Measurements from ENCODE around the gene SASH1. TPM values are rescaled to one million over a fixed set of nuclear protein-coding genes. Genes with fewer than 3 reads are reported as not detected.

The SASH1 gene
- total RNA-seq, 1 donor from 2014 or later: 86.4 TPM

DNA sequence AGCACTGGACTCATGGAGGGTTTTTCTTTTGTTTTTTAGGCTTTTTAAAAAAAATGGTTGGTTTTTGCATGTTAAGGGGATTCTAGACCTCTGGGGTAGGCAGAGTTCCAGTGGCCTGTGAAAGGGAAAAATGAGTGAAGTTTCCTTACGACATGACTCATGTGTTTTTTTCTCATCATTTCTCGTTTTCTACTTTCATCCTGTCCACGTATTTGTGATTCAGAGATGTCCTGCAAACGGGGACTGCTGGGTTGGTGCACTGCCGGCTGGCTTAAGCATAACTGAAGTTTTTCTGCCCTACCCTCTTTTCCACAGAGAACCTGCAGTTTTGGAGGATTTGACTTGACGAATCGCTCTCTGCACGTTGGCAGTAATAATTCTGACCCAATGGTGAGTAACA lies 182.3 kb downstream of the SASH1 start:
- DNase-seq (ENCODE audit: extremely low spot score in 2 of 2): no peak
- Histone ChIP-seq H3K4me1 (peaks cover 33% of the 10 kb centered on the region), H3K9me3 (no peaks in the 10 kb centered on the region), H3K27me3 (no peaks in the 10 kb centered on the region), H3K4me3 (peak overlapping the region; percentile 13 to 14), H3K36me3 (peaks cover 0 to 29% of the 10 kb centered on the region in 2 donors), H3K27ac (peak overlapping the region; percentile 75)
- intact Hi-C loops (cut with DNase I): no loop called here
- TF ChIP-seq POLR2AphosphoS5 (IDR thresholded peaks at IDR 0.05; ENCODE audit: insufficient read depth in 1 of 2, low read depth in 1 of 2) (no peak), POLR2A (IDR thresholded peaks at IDR 0.05) (no peak)
- TF ChIP-seq, protein P1, sequence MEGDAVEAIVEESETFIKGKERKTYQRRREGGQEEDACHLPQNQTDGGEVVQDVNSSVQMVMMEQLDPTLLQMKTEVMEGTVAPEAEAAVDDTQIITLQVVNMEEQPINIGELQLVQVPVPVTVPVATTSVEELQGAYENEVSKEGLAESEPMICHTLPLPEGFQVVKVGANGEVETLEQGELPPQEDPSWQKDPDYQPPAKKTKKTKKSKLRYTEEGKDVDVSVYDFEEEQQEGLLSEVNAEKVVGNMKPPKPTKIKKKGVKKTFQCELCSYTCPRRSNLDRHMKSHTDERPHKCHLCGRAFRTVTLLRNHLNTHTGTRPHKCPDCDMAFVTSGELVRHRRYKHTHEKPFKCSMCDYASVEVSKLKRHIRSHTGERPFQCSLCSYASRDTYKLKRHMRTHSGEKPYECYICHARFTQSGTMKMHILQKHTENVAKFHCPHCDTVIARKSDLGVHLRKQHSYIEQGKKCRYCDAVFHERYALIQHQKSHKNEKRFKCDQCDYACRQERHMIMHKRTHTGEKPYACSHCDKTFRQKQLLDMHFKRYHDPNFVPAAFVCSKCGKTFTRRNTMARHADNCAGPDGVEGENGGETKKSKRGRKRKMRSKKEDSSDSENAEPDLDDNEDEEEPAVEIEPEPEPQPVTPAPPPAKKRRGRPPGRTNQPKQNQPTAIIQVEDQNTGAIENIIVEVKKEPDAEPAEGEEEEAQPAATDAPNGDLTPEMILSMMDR (IDR thresholded peaks at IDR 0.05): no peak

DNA sequence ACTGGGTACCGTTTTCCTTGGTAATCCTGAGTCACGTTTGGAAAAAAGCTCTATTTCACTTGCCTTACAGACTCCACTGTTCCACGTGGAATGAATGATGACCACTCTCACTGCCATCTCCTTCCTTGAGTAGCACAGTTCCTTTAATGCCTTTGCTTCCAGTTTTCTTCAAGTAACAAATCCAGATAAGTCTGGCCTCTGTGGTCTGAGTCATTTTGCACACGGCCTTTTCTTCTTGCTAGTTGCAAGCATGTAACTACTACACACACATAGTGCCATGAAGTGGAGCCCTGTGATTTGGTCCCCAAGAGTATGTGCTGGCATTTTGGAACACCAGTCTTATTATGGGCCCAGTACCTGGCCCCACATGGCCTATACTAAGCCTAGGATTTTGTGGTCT lies 182.8 kb downstream of the SASH1 start:
- no peaks in the 10 kb centered on the region for H3K9me3 ChIP-seq
- peaks cover 0 to 25% of the 10 kb centered on the region in 2 donors for H3K36me3 ChIP-seq
- peaks cover 34% of the 10 kb centered on the region for H3K4me1 ChIP-seq
- H3K4me3 ChIP-seq: peak overlapping the region in 1 of 2 donors; percentile 13
- intact Hi-C loops (cut with DNase I): no loop called here
- no peak for TF ChIP-seq POLR2AphosphoS5 (IDR thresholded peaks at IDR 0.05; ENCODE audit: insufficient read depth in 1 of 2, low read depth in 1 of 2)
- TF ChIP-seq POLR2A (IDR thresholded peaks at IDR 0.05): no peak
- TF ChIP-seq, protein P1 (IDR thresholded peaks at IDR 0.05): no peak
- no peak for DNase-seq (ENCODE audit: extremely low spot score in 2 of 2)
- H3K27ac ChIP-seq: peak overlapping the region; percentile 75
- no peaks in the 10 kb centered on the region for H3K27me3 ChIP-seq

DNA sequence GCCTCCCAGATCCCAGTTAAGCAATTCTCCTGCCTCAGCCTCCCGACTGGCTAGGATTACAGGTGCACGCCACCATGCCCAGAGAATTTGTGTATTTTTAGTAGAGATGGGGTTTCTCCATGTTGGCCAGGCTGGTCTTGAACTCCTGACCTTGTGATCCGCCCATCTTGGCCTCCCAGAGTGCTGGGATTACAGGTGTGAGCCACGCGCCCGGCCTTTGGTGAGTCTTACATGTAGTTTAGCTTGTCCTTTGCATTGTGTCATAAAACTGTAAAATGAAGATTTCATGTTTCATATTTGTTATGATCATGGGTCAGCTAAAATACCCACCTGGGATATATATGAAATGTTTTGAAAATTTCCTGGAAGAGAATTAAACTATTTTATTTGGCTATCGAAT lies 183.5 kb downstream of the SASH1 start:
- Histone ChIP-seq H3K27ac (peak overlapping the region; percentile 75), H3K27me3 (no peaks in the 10 kb centered on the region), H3K9me3 (no peaks in the 10 kb centered on the region), H3K4me3 (no peak overlapping the region), H3K36me3 (peaks cover 0 to 26% of the 10 kb centered on the region in 2 donors), H3K4me1 (peaks cover 34% of the 10 kb centered on the region)
- intact Hi-C loops (cut with DNase I): no loop called here
- TF ChIP-seq POLR2AphosphoS5 (IDR thresholded peaks at IDR 0.05; ENCODE audit: insufficient read depth in 1 of 2, low read depth in 1 of 2) (no peak), POLR2A (IDR thresholded peaks at IDR 0.05) (no peak)
- TF ChIP-seq, protein P1 (IDR thresholded peaks at IDR 0.05): no peak
- DNase-seq (ENCODE audit: extremely low spot score in 2 of 2): no peak

DNA sequence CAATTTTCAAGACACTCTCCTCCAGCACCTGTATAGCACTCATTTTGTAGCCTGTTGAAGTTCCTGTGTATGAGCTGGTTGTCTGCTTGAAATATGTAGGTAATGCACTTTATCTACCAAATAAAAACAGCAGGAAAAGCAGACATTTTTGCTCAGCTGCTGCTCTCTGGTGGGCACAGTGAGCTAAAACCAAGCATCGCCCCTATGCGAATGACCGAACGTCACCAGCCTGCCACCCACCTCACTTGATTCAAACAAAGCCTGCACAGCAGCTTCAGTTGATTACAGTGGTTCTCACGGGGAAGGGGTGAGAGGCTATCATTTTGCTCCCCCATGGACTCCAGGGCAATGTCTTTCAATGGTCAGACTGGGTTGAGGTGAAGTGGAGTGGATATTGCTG lies 185.7 kb downstream of the SASH1 start:
- H3K27me3 ChIP-seq: no peaks in the 10 kb centered on the region
- peaks cover 0 to 46% of the 10 kb centered on the region in 2 donors for H3K36me3 ChIP-seq
- no peak for DNase-seq (ENCODE audit: extremely low spot score in 2 of 2)
- no peak overlapping the region for H3K4me3 ChIP-seq
- H3K27ac ChIP-seq: no peak overlapping the region
- H3K4me1 ChIP-seq: peaks cover 29% of the 10 kb centered on the region
- intact Hi-C loops (cut with DNase I): no loop called here
- H3K9me3 ChIP-seq: no peaks in the 10 kb centered on the region
- no peak for TF ChIP-seq POLR2A (IDR thresholded peaks at IDR 0.05)
- TF ChIP-seq, protein P1 (IDR thresholded peaks at IDR 0.05): no peak
- TF ChIP-seq POLR2AphosphoS5 (IDR thresholded peaks at IDR 0.05; ENCODE audit: insufficient read depth in 1 of 2, low read depth in 1 of 2): no peak

DNA sequence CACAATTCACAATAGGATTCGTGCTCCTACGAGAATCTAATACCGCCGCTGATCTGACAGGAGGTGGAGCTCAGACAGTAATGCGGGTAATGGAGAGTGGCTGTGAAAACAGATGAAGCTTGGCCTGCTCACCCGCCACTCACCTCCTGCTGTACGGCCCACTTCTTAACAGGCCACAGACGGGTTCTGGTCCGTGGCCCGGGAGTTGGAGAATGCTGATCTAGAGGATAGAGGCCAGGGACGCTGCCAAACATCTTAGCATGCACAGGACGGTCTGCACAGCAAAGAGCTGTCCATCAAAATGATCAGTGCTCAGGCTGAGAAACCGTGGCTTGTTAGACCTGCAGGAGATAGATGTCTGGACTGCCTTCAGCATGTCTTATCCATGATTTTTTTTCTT lies 186.4 kb downstream of the SASH1 start:
- intact Hi-C loops (cut with DNase I): no loop called here
- H3K27me3 ChIP-seq: no peaks in the 10 kb centered on the region
- no peak overlapping the region for H3K4me3 ChIP-seq
- DNase-seq (ENCODE audit: extremely low spot score in 2 of 2): no peak
- no peak overlapping the region for H3K27ac ChIP-seq
- no peaks in the 10 kb centered on the region for H3K9me3 ChIP-seq
- H3K4me1 ChIP-seq: peaks cover 27% of the 10 kb centered on the region
- peaks cover 0 to 53% of the 10 kb centered on the region in 2 donors for H3K36me3 ChIP-seq
- no peak for TF ChIP-seq POLR2AphosphoS5 (IDR thresholded peaks at IDR 0.05; ENCODE audit: insufficient read depth in 1 of 2, low read depth in 1 of 2)
